ENCODE measurements around the gene SKI.

DNA sequence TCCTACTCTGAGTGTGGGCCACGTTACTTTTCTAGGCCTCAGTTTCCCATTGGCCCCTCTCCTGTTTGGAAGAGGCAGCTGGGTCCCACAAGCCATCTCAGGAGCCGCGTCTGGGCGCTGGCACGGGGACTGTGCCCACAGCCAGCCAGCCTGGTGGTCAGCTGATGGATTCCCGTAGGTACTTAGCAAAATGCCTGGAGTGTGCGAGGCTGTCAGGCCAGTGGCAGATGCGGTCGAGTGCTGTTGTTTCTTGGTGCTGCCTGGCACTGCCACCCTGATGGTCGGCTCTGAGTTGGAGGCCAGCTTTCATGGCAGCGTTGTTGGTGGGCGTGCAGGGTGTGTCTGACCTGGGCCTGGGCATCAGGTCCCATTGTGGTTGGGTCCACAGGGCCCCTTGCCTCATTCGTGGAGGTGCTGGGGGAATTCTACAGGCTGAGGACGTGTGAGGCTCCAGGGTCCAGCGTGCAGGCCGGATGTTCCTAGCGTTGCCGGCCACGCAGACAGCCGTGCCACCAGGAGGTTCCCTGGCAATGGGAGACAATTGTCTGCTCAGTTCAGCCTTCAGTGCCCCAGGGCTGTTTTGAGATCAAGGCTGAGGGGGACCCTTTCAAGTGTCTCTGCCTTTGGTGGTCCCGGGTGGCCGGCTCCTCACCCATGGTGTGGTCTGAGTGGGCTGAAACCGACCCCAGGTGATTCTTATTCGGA is 20.9 kb downstream of the SKI start:
- TF ChIP-seq SP1 (IDR thresholded peaks at IDR 0.05) (no peak), BHLHE40 (IDR thresholded peaks at IDR 0.05; ENCODE audit: borderline replicate concordance) (no peak), SUZ12 (IDR thresholded peaks at IDR 0.05) (no peak)
